GM21723 (cell line): ENCODE data around the gene ROBO2.

Source experiments
- ATAC-seq: cut with Tn5 transposase; IDR thresholded peaks from one replicate; pipeline ENCODE4 v1.9.1; 2021; ENCODE audit warnings: mild to moderate bottlenecking, moderate library complexity; ENCODE audit not compliant: unreplicated experiment

Gene ROBO2

DNA sequence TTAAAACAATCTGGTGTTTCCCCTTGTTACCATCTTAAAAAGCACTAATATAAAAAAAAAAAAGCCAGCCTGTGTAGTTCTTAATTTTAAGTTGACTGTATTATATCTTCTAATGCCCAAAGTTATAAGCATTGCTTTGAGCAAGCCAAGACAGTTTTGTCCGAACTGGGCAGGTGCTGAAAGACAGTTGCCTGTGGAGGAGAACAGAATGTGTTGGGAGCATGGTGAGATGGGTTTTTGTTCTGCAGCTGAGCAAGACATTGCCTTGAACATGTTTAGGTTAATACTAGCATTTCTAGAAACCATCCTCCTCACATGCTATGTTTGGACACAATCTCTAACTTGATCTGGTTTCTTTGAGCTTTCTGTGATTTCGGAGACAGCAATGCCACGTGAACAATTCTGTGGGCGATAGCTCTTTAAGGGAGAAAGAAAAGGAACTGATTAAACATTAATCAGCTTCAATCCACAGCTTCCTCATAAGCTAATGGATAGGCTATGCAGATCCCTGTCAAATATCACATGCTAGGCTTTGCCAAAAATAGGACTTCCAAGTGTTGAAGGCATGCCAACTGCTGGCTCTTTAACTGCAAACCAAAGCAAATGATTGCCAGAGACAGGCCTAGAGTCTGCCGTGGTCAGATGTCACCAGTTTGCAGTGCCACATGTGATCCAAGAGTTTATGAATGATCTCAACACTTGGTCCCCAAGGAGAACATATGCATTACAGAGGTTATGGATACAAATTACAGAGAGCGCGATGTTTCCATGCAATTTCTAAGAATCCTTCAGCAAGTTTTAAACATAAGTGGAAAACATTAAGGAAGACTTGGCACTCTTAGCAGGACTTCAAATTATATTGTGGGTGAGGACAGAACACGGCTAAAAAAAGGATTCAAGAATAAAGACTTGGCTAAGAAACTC is 428.1 kb downstream of the ROBO2 start:
- ATAC-seq: no peak

DNA sequence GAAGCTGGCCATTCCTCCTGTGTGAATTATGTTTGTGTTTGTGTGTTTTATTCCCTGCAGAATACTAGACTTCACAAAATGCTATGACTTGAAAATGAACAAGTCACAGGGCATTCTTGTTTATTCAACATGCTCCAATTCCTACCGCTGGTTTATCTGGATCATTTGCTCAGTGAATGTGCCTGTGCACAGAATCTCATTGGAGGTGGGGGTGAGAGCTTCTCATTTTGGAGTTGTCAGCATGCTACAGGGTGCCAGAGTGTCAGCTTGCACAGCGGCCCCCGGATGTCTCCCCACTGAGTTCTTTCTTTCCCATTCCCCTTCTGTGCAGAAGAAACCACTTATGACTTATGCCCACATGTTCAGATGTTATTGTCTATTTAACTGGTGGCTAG is 428.7 kb downstream of the ROBO2 start:
- ATAC-seq: no peak

DNA sequence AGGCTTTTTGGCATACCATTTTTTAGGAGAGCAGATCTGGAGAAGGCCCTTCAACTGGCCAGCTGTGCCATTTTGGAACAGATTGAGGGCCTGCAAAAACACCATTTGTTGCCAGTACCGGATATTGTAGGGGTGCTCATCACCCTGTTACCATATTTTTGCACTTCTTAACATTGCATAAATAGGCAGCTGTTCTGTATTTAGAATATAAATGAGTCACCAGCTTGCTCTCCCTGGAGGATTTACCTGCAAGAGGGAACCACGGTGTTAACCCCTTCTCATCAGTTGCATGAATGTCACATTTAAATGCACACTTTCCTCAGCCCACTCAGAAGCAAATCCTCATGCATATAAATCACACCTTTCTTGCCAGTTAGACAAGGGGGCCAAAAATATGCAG is 435.6 kb downstream of the ROBO2 start:
- no peak for ATAC-seq

DNA sequence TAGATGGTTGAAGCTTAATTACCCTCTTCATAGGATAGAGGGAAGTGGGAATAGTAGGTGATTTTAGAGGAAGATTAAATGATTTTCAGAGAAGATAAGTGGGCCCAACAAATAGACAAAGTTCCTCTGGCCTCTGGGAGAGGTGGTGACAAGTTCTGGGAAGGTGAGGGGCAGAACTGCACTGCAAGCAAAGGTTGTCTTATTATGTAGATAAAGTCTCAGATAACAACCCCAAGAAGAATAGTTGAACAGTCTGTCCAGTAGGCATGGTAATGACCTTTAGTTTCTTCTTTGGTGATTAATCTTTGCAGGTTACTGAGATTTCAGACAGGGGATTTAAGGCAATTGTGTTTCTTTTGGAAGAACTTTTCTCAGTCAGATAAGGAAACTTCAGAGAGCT is 439.1 kb downstream of the ROBO2 start:
- ATAC-seq: no peak

DNA sequence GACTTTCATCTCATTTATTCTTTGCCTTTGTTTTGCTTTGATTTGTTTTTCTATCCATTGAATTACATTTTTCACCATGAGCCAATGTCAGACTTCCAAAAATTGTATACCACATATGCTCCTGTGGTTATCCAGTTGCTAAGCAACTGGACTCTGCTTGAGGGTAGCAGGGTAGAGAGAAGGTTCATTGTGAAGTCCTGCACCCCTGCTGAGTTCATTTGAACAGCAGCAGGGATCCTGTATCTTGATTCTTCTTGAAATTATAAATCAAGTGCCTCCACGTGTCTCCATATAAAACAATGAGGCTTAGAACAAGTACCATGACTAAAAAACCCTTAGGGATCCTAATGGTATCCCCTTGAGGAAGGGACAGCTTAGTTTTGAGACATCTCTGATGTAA is 449.3 kb downstream of the ROBO2 start:
- no peak for ATAC-seq

DNA sequence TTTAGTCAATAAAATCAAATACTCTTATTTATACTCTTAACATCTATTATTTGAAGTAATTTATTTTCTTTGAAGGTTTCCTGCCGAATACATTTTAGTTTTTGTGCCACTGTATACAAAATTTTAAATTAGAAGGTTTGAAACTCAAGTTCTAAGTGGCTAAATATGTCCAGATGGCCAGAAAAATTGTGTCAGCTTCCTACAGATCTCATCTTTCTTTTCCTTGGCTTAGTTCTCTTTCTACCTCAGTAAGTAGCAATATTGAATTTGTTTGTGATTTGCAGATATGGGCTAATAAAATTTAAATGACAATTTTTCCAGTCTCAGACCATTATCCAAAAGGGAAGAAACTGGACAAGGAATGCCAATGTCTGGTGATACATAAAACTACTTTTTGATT is 452.1 kb downstream of the ROBO2 start:
- ATAC-seq: no peak

DNA sequence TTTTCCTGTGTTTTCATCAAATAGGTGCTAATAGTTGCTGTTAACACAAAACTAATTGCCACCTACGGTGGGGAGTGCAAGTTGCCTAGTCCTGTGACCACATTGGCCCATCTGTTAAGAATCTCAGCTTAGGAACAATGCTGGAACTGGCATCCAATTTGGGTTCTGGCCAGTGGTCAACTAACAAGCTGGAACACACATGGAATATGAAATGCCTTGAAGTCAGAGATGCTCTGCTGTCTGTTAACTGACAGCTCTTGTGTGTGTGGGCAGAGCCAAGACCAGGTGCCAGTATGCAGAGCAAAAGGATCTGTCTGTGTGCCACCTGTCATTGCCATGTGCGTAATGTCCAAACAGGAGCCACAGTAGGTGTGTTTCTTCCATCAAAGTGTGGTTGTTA is 460.8 kb downstream of the ROBO2 start:
- no peak for ATAC-seq

DNA sequence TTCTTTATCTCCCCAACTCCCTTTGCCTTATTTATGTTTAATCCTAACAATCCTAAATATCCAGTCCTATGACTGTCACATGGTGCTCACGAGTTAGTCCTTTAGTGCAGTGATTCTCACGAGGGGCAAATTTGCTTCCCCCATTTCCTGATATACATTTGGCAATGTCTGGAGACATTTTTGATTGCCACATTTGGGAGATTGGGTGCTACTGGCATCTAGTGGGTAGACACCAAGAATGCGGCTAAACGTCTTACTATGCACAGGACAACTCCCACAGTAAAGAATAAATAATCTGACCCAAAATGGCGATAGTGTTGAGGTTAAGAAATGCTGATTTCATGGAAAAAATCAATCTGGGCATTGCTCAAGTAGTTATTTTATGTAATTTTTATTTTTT is 466.5 kb downstream of the ROBO2 start:
- no peak for ATAC-seq

DNA sequence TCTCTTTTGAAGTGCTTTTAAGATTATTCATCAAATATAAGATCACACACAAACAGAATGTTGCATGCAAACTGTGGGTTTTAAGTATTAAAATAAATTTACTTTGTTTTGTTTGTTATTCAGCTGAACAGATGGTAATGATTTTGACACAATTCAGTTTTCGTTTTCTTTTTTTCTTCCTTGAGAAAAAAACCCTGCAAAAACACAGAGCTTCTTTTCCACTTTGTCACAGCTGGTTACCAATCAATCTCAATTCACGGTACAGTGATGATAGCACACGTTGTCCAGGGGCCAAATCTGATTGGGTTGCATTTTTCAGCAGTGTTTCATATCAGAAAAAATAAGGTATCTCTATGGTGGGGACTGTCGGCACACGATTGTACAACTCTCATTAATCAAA is 473.6 kb downstream of the ROBO2 start:
- no peak for ATAC-seq

DNA sequence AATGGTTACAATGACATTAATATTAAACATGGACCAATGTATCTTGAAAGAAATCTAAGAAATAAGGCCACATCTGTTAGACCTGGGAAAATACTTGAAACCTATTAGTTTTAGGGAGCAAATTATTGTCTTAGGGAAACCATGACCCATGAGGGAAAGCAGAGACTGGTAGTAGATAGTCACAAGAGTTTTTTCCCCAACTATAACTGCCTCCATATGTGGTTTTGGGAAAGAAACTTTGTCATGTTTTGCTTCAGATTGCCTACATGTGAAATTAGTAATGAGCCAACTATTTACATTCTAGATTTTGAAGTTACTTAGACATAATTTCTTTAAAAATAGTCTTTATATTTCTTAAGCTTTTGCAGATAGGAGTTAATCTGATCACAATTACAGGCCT is 474.9 kb downstream of the ROBO2 start:
- no peak for ATAC-seq

DNA sequence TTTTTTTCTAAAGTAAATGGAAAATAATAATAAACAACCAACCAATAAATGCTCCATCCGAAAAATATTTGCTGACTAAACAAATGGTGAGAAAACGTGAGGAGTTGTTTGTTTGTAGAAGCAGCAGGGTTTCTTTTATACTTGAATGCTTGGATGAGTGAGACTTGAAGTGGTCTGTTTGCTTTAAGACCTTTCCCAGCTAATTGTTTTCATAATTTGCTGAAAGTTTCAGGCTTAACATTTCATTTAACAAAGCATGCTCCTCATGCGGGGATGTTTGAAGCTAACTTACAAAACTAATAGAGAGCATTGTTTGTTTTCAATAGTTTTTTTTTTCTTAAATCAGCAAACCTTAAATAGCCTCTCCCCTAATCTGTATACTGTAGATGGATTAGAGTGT is 484.6 kb downstream of the ROBO2 start:
- ATAC-seq: no peak

DNA sequence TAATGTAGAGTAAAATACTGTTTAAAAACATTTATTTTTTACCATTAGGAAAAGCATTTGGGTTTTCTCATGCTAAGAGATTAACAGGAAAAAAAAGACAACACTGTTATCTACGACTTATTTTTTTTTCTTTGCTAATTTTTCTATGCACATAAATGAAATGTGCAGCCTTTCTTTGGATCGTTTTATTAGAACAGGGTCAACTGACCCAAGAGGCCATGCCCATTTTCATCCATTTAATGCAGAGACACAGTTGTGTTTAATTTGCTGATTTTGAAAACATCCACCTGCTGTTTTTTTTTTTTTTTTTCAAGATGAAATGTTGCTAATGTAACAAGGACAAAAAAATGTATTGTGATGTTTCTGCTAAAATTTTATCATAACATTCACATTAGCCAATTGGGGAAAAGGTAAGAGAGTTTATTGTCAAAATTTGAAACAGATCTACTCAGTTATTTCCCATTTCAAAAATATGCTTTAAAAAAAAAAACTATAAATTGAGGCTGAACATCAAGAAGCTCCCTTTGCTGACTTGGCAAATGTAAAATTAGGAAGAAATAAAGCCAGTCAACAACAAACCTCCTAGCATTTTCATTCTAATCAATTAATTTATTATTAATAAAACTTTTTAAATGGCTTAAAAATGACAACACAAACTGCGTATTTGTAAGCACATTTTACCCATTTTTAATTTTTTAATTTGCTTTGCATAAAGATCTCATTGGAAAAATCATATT is 485.2 kb downstream of the ROBO2 start:
- no peak for ATAC-seq

DNA sequence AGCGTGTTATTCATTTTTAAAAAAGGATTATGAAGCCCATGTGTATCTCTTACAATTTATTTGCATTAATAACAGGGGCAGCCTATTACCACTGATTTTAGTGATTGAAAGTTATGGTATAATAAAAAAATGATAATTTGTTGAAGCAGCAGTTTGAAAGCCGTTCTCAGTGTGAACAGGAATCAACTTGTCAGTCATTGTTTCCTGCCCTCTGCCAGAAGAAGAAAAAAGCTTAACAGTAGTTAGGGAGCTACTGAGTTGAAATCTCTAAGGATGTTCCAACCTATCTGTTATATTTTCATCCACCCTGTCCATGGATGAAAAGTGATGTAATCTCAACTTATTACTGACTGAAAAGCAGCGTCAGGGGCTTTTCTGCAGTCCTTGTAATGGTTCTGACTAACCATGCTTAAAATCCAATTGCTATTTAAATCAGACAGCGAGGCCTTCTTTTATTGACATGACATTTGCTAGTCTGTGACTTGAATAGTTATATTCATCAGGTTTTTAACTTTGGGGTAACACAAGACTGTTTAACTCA is 486.7 kb downstream of the ROBO2 start:
- no peak for ATAC-seq

DNA sequence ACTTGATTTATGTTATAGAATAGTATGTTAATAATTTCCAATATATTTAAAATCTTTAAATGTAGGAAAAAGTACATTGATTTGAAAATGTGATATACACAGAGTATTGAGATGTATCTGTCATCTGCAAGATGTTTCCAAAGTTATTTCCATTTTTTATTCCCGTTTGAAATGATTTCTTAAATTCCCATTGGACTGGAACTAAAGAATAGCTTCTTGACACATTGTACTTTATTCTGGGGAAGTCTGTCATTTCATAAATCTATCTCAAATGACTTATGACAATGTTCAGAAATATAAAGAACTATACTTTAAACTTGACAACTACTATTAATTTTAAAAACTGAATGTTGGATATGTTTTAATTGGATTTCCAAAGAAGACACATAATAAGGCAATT is 489.6 kb downstream of the ROBO2 start:
- ATAC-seq: no peak

DNA sequence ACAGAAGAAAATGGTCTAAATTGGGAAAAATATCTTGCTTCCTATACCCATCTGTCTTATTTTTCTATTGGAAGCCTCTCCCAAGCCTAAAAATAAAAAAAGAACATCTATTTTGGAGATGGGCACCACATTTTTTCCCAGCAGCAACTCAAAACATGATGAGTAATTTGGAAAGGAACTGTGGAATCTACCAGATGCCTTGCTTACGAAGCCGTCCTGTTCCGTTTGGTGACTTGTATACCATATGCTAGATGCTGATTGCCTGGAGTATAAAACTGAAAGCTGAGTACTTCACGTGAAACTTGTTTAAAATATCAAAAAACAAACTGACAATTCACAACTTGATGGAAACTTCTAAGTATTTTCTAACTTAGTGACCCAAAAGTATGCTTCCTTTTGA is 491.0 kb downstream of the ROBO2 start:
- ATAC-seq: no peak

DNA sequence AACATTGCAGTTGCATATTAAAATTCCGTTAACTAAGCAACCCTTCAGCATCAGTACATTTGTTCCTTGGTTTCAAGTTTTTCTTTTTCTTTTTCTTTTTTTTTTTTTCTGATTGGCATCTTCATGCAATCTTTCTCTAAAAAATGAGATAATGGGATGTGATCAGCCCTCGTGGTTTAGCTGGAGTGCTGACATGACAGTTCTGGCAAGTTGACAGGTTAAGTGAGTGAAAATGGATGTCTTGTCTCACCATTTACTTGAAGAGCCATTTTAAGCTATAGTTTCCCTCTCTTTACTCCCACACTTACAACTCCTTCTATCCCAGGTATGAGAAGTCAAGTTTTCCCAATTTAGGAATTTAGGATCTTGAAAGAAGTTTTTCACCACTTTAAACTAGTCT is 495.2 kb downstream of the ROBO2 start:
- no peak for ATAC-seq

DNA sequence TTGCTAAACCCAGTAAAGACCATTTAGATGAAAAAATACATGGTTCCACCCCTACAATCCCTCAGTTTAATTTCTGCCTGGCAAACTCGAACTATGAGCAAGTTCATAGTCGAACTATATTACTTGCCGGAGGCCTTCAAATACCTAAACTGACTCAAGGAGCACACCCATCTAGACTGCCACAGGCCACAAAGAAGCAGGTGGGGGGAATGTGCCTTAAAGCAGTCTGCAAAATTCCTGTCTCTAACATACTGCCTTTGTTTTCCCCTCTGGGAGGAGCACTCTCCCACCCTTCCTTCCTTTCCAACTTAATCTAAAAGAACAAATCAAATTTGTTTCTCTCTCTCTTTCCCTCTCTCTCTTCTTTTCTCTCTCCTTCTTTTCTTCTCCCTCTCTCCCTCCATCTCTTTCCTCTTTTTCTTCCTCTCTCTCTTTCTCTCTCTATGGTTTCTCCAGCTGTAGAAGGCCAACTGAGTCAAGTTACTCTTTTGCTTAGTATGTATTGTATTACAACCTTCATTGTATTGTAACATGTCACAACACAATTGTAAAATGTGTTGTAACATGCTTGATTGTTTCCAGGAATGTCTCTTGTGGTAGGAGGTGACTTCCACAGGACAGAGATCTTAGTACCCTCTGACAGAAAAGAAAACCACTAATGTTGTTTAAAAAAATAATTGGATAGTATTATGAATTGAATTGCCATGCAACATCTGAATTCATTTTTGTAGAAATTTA is 496.3 kb downstream of the ROBO2 start:
- ATAC-seq: no peak

DNA sequence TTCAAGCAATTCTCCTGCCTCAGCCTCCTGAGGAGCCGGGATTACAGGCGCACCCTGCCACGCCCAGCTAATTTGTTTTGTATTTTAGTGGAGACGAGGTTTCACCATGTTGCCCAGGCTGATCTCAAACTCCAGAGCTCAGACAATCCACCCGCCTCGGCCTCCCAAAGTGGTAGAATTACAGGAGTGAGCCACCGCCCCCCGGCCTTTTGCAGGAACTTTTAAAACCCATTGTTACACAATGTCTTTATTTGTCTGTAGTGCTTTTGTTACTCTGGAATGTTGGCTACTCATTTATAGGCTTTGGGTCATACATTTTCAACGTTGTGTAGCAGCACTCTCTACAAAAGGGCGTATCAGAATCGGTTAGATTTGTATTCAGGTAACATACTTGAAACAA is 499.1 kb downstream of the ROBO2 start:
- ATAC-seq: no peak

DNA sequence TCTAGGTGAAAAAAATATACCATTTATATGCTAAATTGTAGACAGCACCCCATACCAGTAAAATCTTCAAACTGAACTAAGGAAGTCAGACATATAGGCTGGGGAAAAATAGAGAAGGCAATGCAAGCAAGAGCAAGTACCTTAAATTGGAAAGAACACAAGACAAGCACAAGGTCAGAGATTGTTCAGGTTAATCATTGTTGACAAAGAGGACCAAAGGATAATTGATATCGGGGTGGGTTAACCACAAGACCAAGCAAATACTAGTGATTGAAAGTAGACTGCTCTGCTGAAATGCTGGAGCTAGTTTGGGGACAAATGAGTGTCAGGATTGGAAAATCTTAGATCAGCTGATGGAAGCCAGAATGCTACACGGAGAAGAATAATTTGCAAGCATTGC is 499.8 kb downstream of the ROBO2 start:
- no peak for ATAC-seq

DNA sequence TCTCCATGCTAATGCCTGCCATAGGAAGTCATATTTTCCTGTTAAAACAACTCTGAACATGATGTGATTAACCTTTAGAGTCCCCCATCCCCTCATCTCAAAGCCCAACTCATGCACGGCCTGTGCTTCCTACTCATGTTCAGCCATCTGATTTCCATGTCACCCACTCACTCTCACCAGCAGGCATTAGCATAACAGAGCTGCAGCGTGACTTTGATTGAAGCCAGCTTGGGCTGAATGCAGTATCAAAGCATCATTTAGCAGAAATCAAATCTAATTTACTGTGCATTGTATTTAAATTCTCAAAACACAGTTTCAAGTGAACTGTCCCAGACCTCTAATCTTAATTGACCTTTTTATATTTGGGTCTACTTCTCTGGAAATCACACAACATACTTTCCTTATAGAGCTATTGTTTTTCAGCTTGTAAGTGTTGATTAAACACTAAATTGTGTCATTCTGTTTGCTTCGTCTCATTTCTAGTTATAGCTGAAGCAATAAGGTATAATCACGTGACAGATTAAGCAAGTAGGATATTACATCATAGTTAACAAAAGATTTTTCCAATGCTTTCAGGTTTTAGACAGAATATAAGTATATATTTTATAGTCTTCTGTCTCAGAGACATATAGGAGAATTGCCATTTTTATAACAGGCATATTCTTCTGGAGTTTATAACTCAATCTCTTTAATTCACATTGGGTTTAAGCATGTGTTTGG is 501.5 kb downstream of the ROBO2 start:
- no peak for ATAC-seq

DNA sequence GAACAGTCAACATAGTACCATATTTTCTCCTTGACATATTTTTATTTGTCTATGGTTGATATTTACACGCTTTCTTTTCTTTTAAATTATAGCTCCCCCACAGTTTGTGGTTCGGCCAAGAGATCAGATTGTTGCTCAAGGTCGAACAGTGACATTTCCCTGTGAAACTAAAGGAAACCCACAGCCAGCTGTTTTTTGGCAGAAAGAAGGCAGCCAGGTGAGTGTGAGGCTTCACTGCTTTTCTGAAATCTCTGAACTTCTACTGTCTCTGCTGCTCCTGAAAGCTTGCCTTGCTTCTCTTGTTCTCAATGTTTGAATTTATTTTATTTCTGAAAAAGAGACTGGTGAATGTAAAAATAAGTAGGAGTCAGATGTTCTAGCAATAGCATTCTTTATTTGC is 506.3 kb downstream of the ROBO2 start:
- ATAC-seq: no peak
